ENCODE results near the gene ADAP2. TPM values are rescaled to one million over a fixed set of nuclear protein-coding genes. Genes with fewer than 3 reads are reported as not detected.
A peak's percentile ranks its signal among the peaks of the same experiment; 100 is the strongest.

Gene ADAP2
- total and polyA plus RNA-seq, 4 donors: 3.8 to 44.6 (median 16.8) TPM

- Histone ChIP-seq H3K9me3 (ENCODE audit: control insufficient read depth, low read length) (no peaks in the 10 kb centered on the region), H3K27ac (ENCODE audit: low read depth in 1 of 2, low read length in 2 of 2) (no peak overlapping the region), H3K27me3 (ENCODE audit: control insufficient read depth in 1 of 2, insufficient read depth in 2 of 2, low read length in 1 of 2) (no peaks in the 10 kb centered on the region), H3K4me1 (ENCODE audit: control insufficient read depth in 1 of 2, insufficient read depth in 2 of 2, low read length in 2 of 2) (no peaks in the 10 kb centered on the region), H3K36me3 (ENCODE audit: control insufficient read depth in 1 of 2, insufficient read depth in 2 of 2, low read length in 1 of 2) (no peaks in the 10 kb centered on the region), H3K4me3 (ENCODE audit: low read length in 2 of 2) (no peak overlapping the region)
- WGBS, 2 donors: 51 to 57% methylated on average over 4 of the region's 4 CpGs
- ATAC-seq (ENCODE audit: low FRiP score): no peak
- intact Hi-C loops (cut with DNase I): no loop called here
- no peak for DNase-seq
These were observed 20.7 kb downstream of the ADAP2 start for GRCh38 chr17:30942308-30943079.

- ATAC-seq (ENCODE audit: low FRiP score): no peak
- H3K4me1 ChIP-seq (ENCODE audit: control insufficient read depth in 1 of 2, insufficient read depth in 2 of 2, low read length in 2 of 2): no peaks in the 10 kb centered on the region
- no peak overlapping the region for H3K27ac ChIP-seq (ENCODE audit: low read depth in 1 of 2, low read length in 2 of 2)
- 95 to 96% methylated on average over 5 of the region's 5 CpGs for whole genome bisulfite sequencing, 2 donors
- H3K36me3 ChIP-seq (ENCODE audit: control insufficient read depth in 1 of 2, insufficient read depth in 2 of 2, low read length in 1 of 2): no peaks in the 10 kb centered on the region
- intact Hi-C loops (cut with DNase I): no loop called here
- no peaks in the 10 kb centered on the region for H3K9me3 ChIP-seq (ENCODE audit: control insufficient read depth, low read length)
- peak in 1 of 2 donors; percentile 5 for DNase-seq
- no peaks in the 10 kb centered on the region for H3K27me3 ChIP-seq (ENCODE audit: control insufficient read depth in 1 of 2, insufficient read depth in 2 of 2, low read length in 1 of 2)
- H3K4me3 ChIP-seq (ENCODE audit: low read length in 2 of 2): no peak overlapping the region
These were observed 26.1 kb downstream of the ADAP2 start for GRCh38 chr17:30947796-30948195.

- intact Hi-C loops (cut with DNase I): no loop called here
- Histone ChIP-seq H3K4me3 (ENCODE audit: low read length in 2 of 2) (no peak overlapping the region), H3K27me3 (ENCODE audit: control insufficient read depth in 1 of 2, insufficient read depth in 2 of 2, low read length in 1 of 2) (no peaks in the 10 kb centered on the region), H3K27ac (ENCODE audit: low read depth in 1 of 2, low read length in 2 of 2) (no peak overlapping the region), H3K9me3 (ENCODE audit: control insufficient read depth, low read length) (no peaks in the 10 kb centered on the region), H3K4me1 (ENCODE audit: control insufficient read depth in 1 of 2, insufficient read depth in 2 of 2, low read length in 2 of 2) (no peaks in the 10 kb centered on the region), H3K36me3 (ENCODE audit: control insufficient read depth in 1 of 2, insufficient read depth in 2 of 2, low read length in 1 of 2) (no peaks in the 10 kb centered on the region)
- ATAC-seq (ENCODE audit: low FRiP score) (peak; percentile 28), DNase-seq (no peak)
- WGBS, 2 donors: 93 to 96% methylated on average over 5 of the region's 5 CpGs
These were observed 28.4 kb downstream of the ADAP2 start for GRCh38 chr17:30950189-30950588.

- ATAC-seq (ENCODE audit: low FRiP score): peak; percentile 64
- Histone ChIP-seq H3K36me3 (ENCODE audit: control insufficient read depth in 1 of 2, insufficient read depth in 2 of 2, low read length in 1 of 2) (no peaks in the 10 kb centered on the region), H3K4me3 (ENCODE audit: low read length in 2 of 2) (no peak overlapping the region), H3K27me3 (ENCODE audit: control insufficient read depth in 1 of 2, insufficient read depth in 2 of 2, low read length in 1 of 2) (no peaks in the 10 kb centered on the region), H3K9me3 (ENCODE audit: control insufficient read depth, low read length) (no peaks in the 10 kb centered on the region), H3K27ac (ENCODE audit: low read depth in 1 of 2, low read length in 2 of 2) (no peak overlapping the region), H3K4me1 (ENCODE audit: control insufficient read depth in 1 of 2, insufficient read depth in 2 of 2, low read length in 2 of 2) (no peaks in the 10 kb centered on the region)
- 79% methylated on average over 9 of the region's 9 CpGs for WGBS, 2 donors
- peak in 1 of 2 donors; percentile 91 for DNase-seq
- intact Hi-C loops (cut with DNase I): no loop called here
These were observed 29.1 kb downstream of the ADAP2 start for GRCh38 chr17:30950669-30951399.

GRCh38 chr17:30952638-30953393 lies 31.1 kb downstream of the ADAP2 start:
- Histone ChIP-seq H3K9me3 (ENCODE audit: control insufficient read depth, low read length) (no peaks in the 10 kb centered on the region), H3K36me3 (ENCODE audit: control insufficient read depth in 1 of 2, insufficient read depth in 2 of 2, low read length in 1 of 2) (no peaks in the 10 kb centered on the region), H3K27ac (ENCODE audit: low read depth in 1 of 2, low read length in 2 of 2) (no peak overlapping the region), H3K4me1 (ENCODE audit: control insufficient read depth in 1 of 2, insufficient read depth in 2 of 2, low read length in 2 of 2) (no peaks in the 10 kb centered on the region), H3K27me3 (ENCODE audit: control insufficient read depth in 1 of 2, insufficient read depth in 2 of 2, low read length in 1 of 2) (no peaks in the 10 kb centered on the region), H3K4me3 (ENCODE audit: low read length in 2 of 2) (no peak overlapping the region)
- WGBS, 2 donors: 87 to 91% methylated on average over 9 of the region's 9 CpGs
- intact Hi-C loops (cut with DNase I): no loop called here
- ATAC-seq (ENCODE audit: low FRiP score) (no peak), DNase-seq (peak; percentile 61 to 76)

- DNase-seq (peak; percentile 40 to 64), ATAC-seq (ENCODE audit: low FRiP score) (no peak)
- Histone ChIP-seq H3K36me3 (ENCODE audit: control insufficient read depth in 1 of 2, insufficient read depth in 2 of 2, low read length in 1 of 2) (no peaks in the 10 kb centered on the region), H3K27ac (ENCODE audit: low read depth in 1 of 2, low read length in 2 of 2) (no peak overlapping the region), H3K4me1 (ENCODE audit: control insufficient read depth in 1 of 2, insufficient read depth in 2 of 2, low read length in 2 of 2) (no peaks in the 10 kb centered on the region), H3K4me3 (ENCODE audit: low read length in 2 of 2) (no peak overlapping the region), H3K9me3 (ENCODE audit: control insufficient read depth, low read length) (no peaks in the 10 kb centered on the region), H3K27me3 (ENCODE audit: control insufficient read depth in 1 of 2, insufficient read depth in 2 of 2, low read length in 1 of 2) (no peaks in the 10 kb centered on the region)
- intact Hi-C loops (cut with DNase I): no loop called here
- 83 to 91% methylated on average over 6 of the region's 6 CpGs for WGBS, 2 donors
These were observed 32.5 kb downstream of the ADAP2 start for GRCh38 chr17:30954046-30954830.

- Histone ChIP-seq H3K36me3 (ENCODE audit: control insufficient read depth in 1 of 2, insufficient read depth in 2 of 2, low read length in 1 of 2) (no peaks in the 10 kb centered on the region), H3K4me3 (ENCODE audit: low read length in 2 of 2) (no peak overlapping the region), H3K9me3 (ENCODE audit: control insufficient read depth, low read length) (no peaks in the 10 kb centered on the region), H3K27ac (ENCODE audit: low read depth in 1 of 2, low read length in 2 of 2) (no peak overlapping the region), H3K4me1 (ENCODE audit: control insufficient read depth in 1 of 2, insufficient read depth in 2 of 2, low read length in 2 of 2) (no peaks in the 10 kb centered on the region), H3K27me3 (ENCODE audit: control insufficient read depth in 1 of 2, insufficient read depth in 2 of 2, low read length in 1 of 2) (no peaks in the 10 kb centered on the region)
- ATAC-seq (ENCODE audit: low FRiP score) (no peak), DNase-seq (peak in 1 of 2 donors; percentile 33)
- intact Hi-C loops (cut with DNase I): no loop called here
- WGBS, 2 donors: 22 to 24% methylated on average over 8 of the region's 8 CpGs
These were observed 35.1 kb downstream of the ADAP2 start for GRCh38 chr17:30956764-30957374.

GRCh38 chr17:30957741-30958140 lies 36.0 kb downstream of the ADAP2 start:
- WGBS, 2 donors: 95% methylated on average over 6 of the region's 6 CpGs
- intact Hi-C loops (cut with DNase I): no loop called here
- H3K4me1 ChIP-seq (ENCODE audit: control insufficient read depth in 1 of 2, insufficient read depth in 2 of 2, low read length in 2 of 2): no peaks in the 10 kb centered on the region
- DNase-seq: peak in 1 of 2 donors; percentile 58
- H3K36me3 ChIP-seq (ENCODE audit: control insufficient read depth in 1 of 2, insufficient read depth in 2 of 2, low read length in 1 of 2): no peaks in the 10 kb centered on the region
- ATAC-seq (ENCODE audit: low FRiP score): no peak
- H3K27ac ChIP-seq (ENCODE audit: low read depth in 1 of 2, low read length in 2 of 2): no peak overlapping the region
- no peaks in the 10 kb centered on the region for H3K27me3 ChIP-seq (ENCODE audit: control insufficient read depth in 1 of 2, insufficient read depth in 2 of 2, low read length in 1 of 2)
- H3K4me3 ChIP-seq (ENCODE audit: low read length in 2 of 2): no peak overlapping the region
- no peaks in the 10 kb centered on the region for H3K9me3 ChIP-seq (ENCODE audit: control insufficient read depth, low read length)

Measured in aorta (tissue), 5 donors.